Sciatic nerve (tissue), 2 donors: Measurements from ENCODE around the gene PCDH17. TPM values are rescaled to one million over a fixed set of nuclear protein-coding genes. Genes with fewer than 3 reads are reported as not detected.

Experiments used
- ATAC-seq: fragments of 200-7000 bp; cut with Tn5 transposase; one replicate; pipeline ENCODE4 v1.9.1; 2020; ENCODE audit warnings: mild to moderate bottlenecking, moderate library complexity
- DNase-seq: peaks from one replicate; pipeline ENCODE4 v3.0.0-alpha.2; 2020; ENCODE audit warnings: low spot score
- intact Hi-C: fragments of 100-400 bp; cut with DNase I; formaldehyde crosslinking; loops from one replicate; pipeline ENCODE4 v1.14.2; 2022
- total RNA-seq: library from RNA; stranded (reverse); fragmentation: NEBNext Ultra II Directional; extraction: Animal tissue kit (Norgen Biotek cat#: 25700); gene quantifications from one replicate; pipeline ENCODE4 v1.2.1, GENCODE V29; 2021
- donor health status: DM: no; HTN: no; CAD: no.
- donor health status: DM: no; HTN: no; CAD: no.

PCDH17 gene
- total RNA-seq, 1 donor from 2014 or later: 8.0 TPM

- no peak for DNase-seq
- intact Hi-C loops: no loop called here
- ATAC-seq: no peak
These were observed 50.7 kb downstream of the PCDH17 start for GRCh38 chr13:57682128-57682716.

GRCh38 chr13:57698851-57699250 lies 67.3 kb downstream of the PCDH17 start:
- ATAC-seq: no peak

GRCh38 chr13:57704031-57704430 lies 72.5 kb downstream of the PCDH17 start:
- no peak for DNase-seq
- intact Hi-C loops: no loop called here
- no peak for ATAC-seq

More at GRCh38 chr13:57698851-57699250, 67.3 kb downstream of the PCDH17 start:
- intact Hi-C loops: no loop called here
- no peak for DNase-seq

- DNase-seq: no peak
- no peak for ATAC-seq
- intact Hi-C loops: no loop called here
These were observed 84.8 kb downstream of the PCDH17 start for GRCh38 chr13:57716295-57716694.

GRCh38 chr13:57724486-57725272 lies 93.1 kb downstream of the PCDH17 start:
- no peak for DNase-seq
- ATAC-seq: no peak
- intact Hi-C loops: no loop called here

- no peak for DNase-seq
- intact Hi-C loops: no loop called here
- ATAC-seq: no peak
These were observed 93.9 kb downstream of the PCDH17 start for GRCh38 chr13:57725480-57725879.

GRCh38 chr13:57726981-57727380 lies 95.4 kb downstream of the PCDH17 start:
- no peak for DNase-seq
- ATAC-seq: no peak
- intact Hi-C loops: no loop called here

GRCh38 chr13:57734306-57734705 lies 102.8 kb downstream of the PCDH17 start:
- intact Hi-C loops: no loop called here
- DNase-seq: no peak

GRCh38 chr13:57739089-57739488 lies 107.5 kb downstream of the PCDH17 start:
- intact Hi-C loops: no loop called here
- no peak for ATAC-seq
- DNase-seq: no peak

More at GRCh38 chr13:57734306-57734705, 102.8 kb downstream of the PCDH17 start:
- no peak for ATAC-seq

- intact Hi-C loops: no loop called here
- DNase-seq (no peak), ATAC-seq (no peak)
These were observed 108.1 kb downstream of the PCDH17 start for GRCh38 chr13:57739543-57740190.

- intact Hi-C loops: no loop called here
- ATAC-seq: no peak
These were observed 109.2 kb downstream of the PCDH17 start for GRCh38 chr13:57740719-57741118.

GRCh38 chr13:57748096-57748495 lies 116.6 kb downstream of the PCDH17 start:
- ATAC-seq: no peak
- intact Hi-C loops: no loop called here

More at GRCh38 chr13:57740719-57741118, 109.2 kb downstream of the PCDH17 start:
- DNase-seq: no peak

GRCh38 chr13:57760951-57761350 lies 129.4 kb downstream of the PCDH17 start:
- intact Hi-C loops: no loop called here
- ATAC-seq (no peak), DNase-seq (no peak)

More at GRCh38 chr13:57748096-57748495, 116.6 kb downstream of the PCDH17 start:
- DNase-seq: no peak

GRCh38 chr13:57763689-57764088 lies 132.1 kb downstream of the PCDH17 start:
- intact Hi-C loops: no loop called here
- no peak for DNase-seq
- no peak for ATAC-seq
